Memory B cell (primary cell): ENCODE results near the gene TRIL.

Experiments
- ATAC-seq: fragments of 150-1000 bp; cut with Tn5 transposase; 2 replicates; pipeline ENCODE4 v1.10.0; 2021; ENCODE audit warnings: low read depth, mild to moderate bottlenecking, moderate library complexity
- DNase-seq, 2 donors: peaks; one replicate each; pipeline ENCODE4 v3.0.0; 2022; ENCODE audit warnings: low spot score in 2 of 2
- H3K27ac Mint-ChIP-seq: one replicate; pipeline ENCODE4 v1.8.0; 2022; ENCODE audit warnings: mild to moderate bottlenecking, moderate library complexity, mixed read lengths
- H3K27me3 Mint-ChIP-seq: one replicate; pipeline ENCODE4 v1.8.0; 2022; ENCODE audit warnings: mixed read lengths
- H3K36me3 Mint-ChIP-seq: one replicate; pipeline ENCODE4 v1.8.0; 2022; ENCODE audit warnings: mild to moderate bottlenecking, mixed read lengths
- H3K4me1 Mint-ChIP-seq: one replicate; pipeline ENCODE4 v1.8.0; 2022; ENCODE audit warnings: mixed read lengths
- H3K4me3 Mint-ChIP-seq: one replicate; pipeline ENCODE4 v1.8.0; 2022; ENCODE audit warnings: mild to moderate bottlenecking, moderate library complexity, mixed read lengths
- H3K9me3 Mint-ChIP-seq: one replicate; pipeline ENCODE4 v1.8.0; 2022; ENCODE audit warnings: mixed read lengths

TRIL gene

GRCh38 chr7:28989211-28989980 lies 31.3 kb upstream of the TRIL start:
- H3K4me3 Mint-ChIP-seq: no peak overlapping the region
- peaks cover 28% of the 10 kb centered on the region for H3K27me3 Mint-ChIP-seq
- no peaks in the 10 kb centered on the region for H3K9me3 Mint-ChIP-seq
- DNase-seq (no peak), ATAC-seq (no peak)
- H3K27ac Mint-ChIP-seq: no peak overlapping the region
- H3K4me1 Mint-ChIP-seq: no peaks in the 10 kb centered on the region
- H3K36me3 Mint-ChIP-seq: no peaks in the 10 kb centered on the region

GRCh38 chr7:28988810-28989209 lies 30.7 kb upstream of the TRIL start:
- no peaks in the 10 kb centered on the region for H3K4me1 Mint-ChIP-seq
- no peak for ATAC-seq
- H3K27me3 Mint-ChIP-seq: peaks cover 28% of the 10 kb centered on the region
- no peaks in the 10 kb centered on the region for H3K36me3 Mint-ChIP-seq
- H3K27ac Mint-ChIP-seq: no peak overlapping the region
- H3K4me3 Mint-ChIP-seq: no peak overlapping the region
- no peak for DNase-seq
- no peaks in the 10 kb centered on the region for H3K9me3 Mint-ChIP-seq

- H3K4me1 Mint-ChIP-seq: no peaks in the 10 kb centered on the region
- DNase-seq (no peak), ATAC-seq (no peak)
- no peak overlapping the region for H3K4me3 Mint-ChIP-seq
- H3K9me3 Mint-ChIP-seq: no peaks in the 10 kb centered on the region
- peaks cover 27% of the 10 kb centered on the region for H3K27me3 Mint-ChIP-seq
- no peaks in the 10 kb centered on the region for H3K36me3 Mint-ChIP-seq
- H3K27ac Mint-ChIP-seq: no peak overlapping the region
Measured at GRCh38 chr7:28988091-28988490, 30.0 kb upstream of the TRIL start.

GRCh38 chr7:28986765-28987110 lies 28.6 kb upstream of the TRIL start:
- no peaks in the 10 kb centered on the region for H3K36me3 Mint-ChIP-seq
- H3K4me3 Mint-ChIP-seq: no peak overlapping the region
- ATAC-seq (no peak), DNase-seq (no peak)
- H3K4me1 Mint-ChIP-seq: no peaks in the 10 kb centered on the region
- peaks cover 23% of the 10 kb centered on the region for H3K27me3 Mint-ChIP-seq
- no peaks in the 10 kb centered on the region for H3K9me3 Mint-ChIP-seq
- H3K27ac Mint-ChIP-seq: no peak overlapping the region

- Mint-ChIP-seq H3K27ac (no peak overlapping the region), H3K27me3 (peaks cover 23% of the 10 kb centered on the region), H3K9me3 (no peaks in the 10 kb centered on the region), H3K4me1 (no peaks in the 10 kb centered on the region), H3K36me3 (no peaks in the 10 kb centered on the region), H3K4me3 (no peak overlapping the region)
- ATAC-seq: no peak
- DNase-seq: no peak
Measured at GRCh38 chr7:28986028-28986764, 28.1 kb upstream of the TRIL start.

- no peak for ATAC-seq
- Mint-ChIP-seq H3K4me3 (no peak overlapping the region), H3K27me3 (peaks cover 27% of the 10 kb centered on the region), H3K9me3 (no peaks in the 10 kb centered on the region), H3K27ac (no peak overlapping the region), H3K36me3 (no peaks in the 10 kb centered on the region), H3K4me1 (no peaks in the 10 kb centered on the region)
- no peak for DNase-seq
Measured at GRCh38 chr7:28984631-28985030, 26.5 kb upstream of the TRIL start.

- Mint-ChIP-seq H3K27me3 (peaks cover 26% of the 10 kb centered on the region), H3K36me3 (no peaks in the 10 kb centered on the region), H3K27ac (no peak overlapping the region), H3K4me3 (no peak overlapping the region), H3K4me1 (no peaks in the 10 kb centered on the region), H3K9me3 (no peaks in the 10 kb centered on the region)
- DNase-seq (no peak), ATAC-seq (no peak)
Measured at GRCh38 chr7:28984217-28984616, 26.1 kb upstream of the TRIL start.

- Mint-ChIP-seq H3K4me1 (no peaks in the 10 kb centered on the region), H3K36me3 (no peaks in the 10 kb centered on the region), H3K27me3 (peaks cover 20% of the 10 kb centered on the region), H3K27ac (no peak overlapping the region), H3K4me3 (no peak overlapping the region), H3K9me3 (no peaks in the 10 kb centered on the region)
- ATAC-seq (no peak), DNase-seq (no peak)
Measured at GRCh38 chr7:28983396-28984190, 25.5 kb upstream of the TRIL start.

DNA sequence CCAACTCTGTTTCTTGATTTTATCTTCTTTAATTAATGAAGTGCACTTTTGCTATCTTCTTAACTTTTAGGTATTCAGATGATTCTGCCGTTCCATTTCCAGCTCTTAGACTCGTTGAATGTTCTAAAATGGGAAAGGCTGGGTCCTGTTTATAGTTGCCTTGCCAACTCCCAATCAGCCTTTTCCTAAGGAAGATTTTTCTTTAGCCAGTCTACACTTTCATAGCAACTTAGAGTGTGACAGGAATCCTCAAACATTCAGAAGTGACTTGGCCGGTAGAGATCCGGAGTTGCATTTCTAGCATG lies 23.0 kb upstream of the TRIL start:
- DNase-seq (no peak), ATAC-seq (no peak)
- no peaks in the 10 kb centered on the region for H3K4me1 Mint-ChIP-seq
- no peak overlapping the region for H3K27ac Mint-ChIP-seq
- no peaks in the 10 kb centered on the region for H3K36me3 Mint-ChIP-seq
- no peak overlapping the region for H3K4me3 Mint-ChIP-seq
- H3K27me3 Mint-ChIP-seq: peaks cover 11% of the 10 kb centered on the region
- peaks cover 2% of the 10 kb centered on the region for H3K9me3 Mint-ChIP-seq

DNA sequence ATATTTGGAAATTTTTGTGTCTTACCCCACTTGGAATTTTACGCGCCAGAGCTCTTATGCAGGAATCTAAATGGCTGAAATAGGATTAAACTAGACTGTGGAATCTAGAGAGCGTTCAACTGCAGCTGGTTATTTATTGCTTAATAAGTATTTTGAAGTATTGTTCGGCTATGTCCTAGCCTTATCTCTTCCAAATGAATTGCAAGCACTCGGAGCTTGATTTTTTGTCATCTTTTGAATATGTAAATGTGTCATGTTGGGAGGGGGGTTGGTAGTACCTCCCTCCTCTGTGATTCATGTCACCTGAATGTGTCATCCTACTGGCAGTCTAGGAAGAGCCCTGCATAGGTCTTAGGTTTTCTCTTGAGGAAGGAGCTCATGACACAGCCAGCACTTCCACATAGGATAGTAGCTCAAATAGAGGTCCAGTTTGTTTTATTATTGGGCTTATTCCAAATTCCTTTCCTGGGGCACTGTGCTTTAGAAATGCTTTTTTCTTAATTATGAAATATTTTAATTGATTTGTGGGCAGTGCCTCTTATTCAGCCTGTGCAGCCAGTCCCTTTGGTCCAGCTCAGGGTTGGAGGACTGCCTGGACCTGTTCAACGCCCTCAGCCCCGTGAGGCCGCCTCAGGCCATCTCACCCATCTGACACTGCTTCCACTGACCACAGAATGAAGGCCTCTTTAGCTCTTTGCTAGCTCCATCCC lies 22.5 kb upstream of the TRIL start:
- no peak for ATAC-seq

DNA sequence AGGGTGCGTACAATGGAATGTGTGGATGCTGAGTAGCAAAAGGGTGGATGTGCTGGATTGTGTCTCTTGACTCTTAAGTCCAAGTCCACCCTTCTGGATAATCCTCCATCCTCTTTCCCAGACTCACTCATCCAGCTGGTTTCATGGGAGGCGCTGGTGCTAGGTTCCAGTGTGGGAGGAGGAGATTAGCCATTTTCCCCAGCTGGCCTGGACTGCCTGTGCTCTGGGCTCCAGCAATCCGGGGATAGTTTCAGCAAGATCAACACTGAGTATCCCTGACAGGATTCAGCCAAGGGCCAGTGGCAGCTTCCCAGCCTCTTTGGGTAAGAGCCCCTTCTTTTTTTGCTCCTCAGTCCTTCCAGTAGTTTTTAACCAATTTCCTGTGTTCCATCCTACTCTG lies 21.6 kb upstream of the TRIL start:
- Mint-ChIP-seq H3K9me3 (peaks cover 3% of the 10 kb centered on the region), H3K4me3 (no peak overlapping the region), H3K27ac (no peak overlapping the region), H3K4me1 (no peaks in the 10 kb centered on the region), H3K27me3 (peaks cover 9% of the 10 kb centered on the region), H3K36me3 (no peaks in the 10 kb centered on the region)
- ATAC-seq: no peak
- DNase-seq: no peak

More for the DNA sequence above, 22.5 kb upstream of the TRIL start:
- H3K4me3 Mint-ChIP-seq: no peak overlapping the region
- peaks cover 2% of the 10 kb centered on the region for H3K9me3 Mint-ChIP-seq
- H3K27ac Mint-ChIP-seq: no peak overlapping the region
- no peaks in the 10 kb centered on the region for H3K36me3 Mint-ChIP-seq
- no peak for DNase-seq
- H3K27me3 Mint-ChIP-seq: peaks cover 10% of the 10 kb centered on the region
- no peaks in the 10 kb centered on the region for H3K4me1 Mint-ChIP-seq

- DNase-seq: no peak
- Mint-ChIP-seq H3K27ac (no peak overlapping the region), H3K4me3 (no peak overlapping the region), H3K9me3 (peaks cover 11% of the 10 kb centered on the region), H3K4me1 (no peaks in the 10 kb centered on the region), H3K27me3 (peaks cover 13% of the 10 kb centered on the region), H3K36me3 (peaks cover 5% of the 10 kb centered on the region)
- no peak for ATAC-seq
Measured at GRCh38 chr7:28977881-28978280, 19.8 kb upstream of the TRIL start.

DNA sequence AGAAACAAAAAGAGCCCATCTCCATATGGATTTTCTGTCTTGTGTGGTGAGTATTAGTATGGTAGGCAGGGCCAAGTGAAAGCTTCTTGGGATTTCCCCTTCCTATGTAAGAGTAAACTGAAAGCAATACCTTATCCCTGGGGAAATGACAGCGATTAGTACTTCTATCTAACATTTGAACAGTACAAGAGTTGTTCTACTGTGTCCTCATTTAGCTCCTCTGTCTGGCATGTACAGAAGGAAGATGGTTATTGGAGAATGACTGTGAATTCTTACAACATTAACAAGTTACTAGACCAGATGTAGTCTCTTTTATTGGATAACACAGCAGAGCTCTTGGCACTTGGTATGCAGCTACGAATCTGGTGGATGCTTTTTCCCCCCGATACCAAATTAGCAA lies 17.9 kb upstream of the TRIL start:
- Mint-ChIP-seq H3K4me3 (no peak overlapping the region), H3K27ac (no peak overlapping the region), H3K36me3 (peaks cover 7% of the 10 kb centered on the region), H3K27me3 (peaks cover 15% of the 10 kb centered on the region), H3K9me3 (peaks cover 17% of the 10 kb centered on the region), H3K4me1 (no peaks in the 10 kb centered on the region)
- ATAC-seq (no peak), DNase-seq (no peak)

GRCh38 chr7:28973591-28973990 lies 15.5 kb upstream of the TRIL start:
- H3K36me3 Mint-ChIP-seq: peaks cover 7% of the 10 kb centered on the region
- H3K27me3 Mint-ChIP-seq: peaks cover 10% of the 10 kb centered on the region
- H3K4me3 Mint-ChIP-seq: no peak overlapping the region
- DNase-seq (no peak), ATAC-seq (no peak)
- no peaks in the 10 kb centered on the region for H3K4me1 Mint-ChIP-seq
- H3K9me3 Mint-ChIP-seq: peaks cover 19% of the 10 kb centered on the region
- no peak overlapping the region for H3K27ac Mint-ChIP-seq
